ENCODE measurements around the gene PDE3A. TPM values are rescaled to one million over a fixed set of nuclear protein-coding genes. Genes with fewer than 3 reads are reported as not detected.

Gene PDE3A
- total RNA-seq, 1 donor, result 16.2 TPM

GRCh38 chr12:20576528-20576927 is 208.2 kb downstream of the PDE3A start:
- TF ChIP-seq CTCF (IDR thresholded peaks at IDR 0.05; ENCODE audit: insufficient read depth, low read length), result no peak
- H3K4me3 ChIP-seq (ENCODE audit: low read depth, low read length), result no peak overlapping the region
- no peak for DNase-seq (ENCODE audit: low read depth)

- H3K4me3 ChIP-seq (ENCODE audit: low read depth, low read length), result no peak overlapping the region
- no peak for TF ChIP-seq CTCF (IDR thresholded peaks at IDR 0.05; ENCODE audit: insufficient read depth, low read length)
- DNase-seq (ENCODE audit: low read depth), result no peak
Observed at GRCh38 chr12:20577054-20577453, 208.7 kb downstream of the PDE3A start.

- DNase-seq (ENCODE audit: low read depth), result no peak
- no peak overlapping the region for H3K4me3 ChIP-seq (ENCODE audit: low read depth, low read length)
- no peak for TF ChIP-seq CTCF (IDR thresholded peaks at IDR 0.05; ENCODE audit: insufficient read depth, low read length)
Observed at GRCh38 chr12:20578142-20578541, 209.8 kb downstream of the PDE3A start.

DNA sequence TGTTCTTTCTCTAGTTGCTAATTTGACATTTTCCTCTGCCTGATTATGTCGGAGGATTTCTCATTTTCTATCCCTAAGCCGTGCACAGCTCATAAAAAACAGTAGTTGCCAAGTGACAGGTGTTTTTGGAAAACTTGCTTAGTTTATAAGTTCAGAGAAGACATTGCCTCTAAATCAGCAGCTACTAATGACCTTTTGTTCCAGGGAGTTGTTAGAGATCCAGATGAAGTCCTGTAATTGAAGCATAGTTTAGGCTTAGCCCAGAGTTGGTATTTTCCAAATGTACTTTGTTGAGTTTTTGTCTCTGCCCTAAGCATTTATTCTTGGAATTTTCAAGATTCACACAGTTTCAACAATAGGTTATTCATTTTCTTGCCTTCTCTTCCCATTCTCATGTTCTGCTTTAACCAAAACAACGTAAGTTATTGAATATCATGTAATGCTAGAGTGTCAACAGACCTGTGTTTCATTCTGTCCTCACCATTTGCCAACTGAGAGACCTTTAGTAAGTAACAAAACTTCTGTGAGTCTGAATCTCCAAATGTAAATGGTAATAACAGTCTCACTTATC is 216.8 kb downstream of the PDE3A start:
- DNase-seq (ENCODE audit: low read depth), result no peak
- TF ChIP-seq CTCF (IDR thresholded peaks at IDR 0.05; ENCODE audit: insufficient read depth, low read length), result no peak
- H3K4me3 ChIP-seq (ENCODE audit: low read depth, low read length), result no peak overlapping the region

GRCh38 chr12:20585913-20586312 is 217.6 kb downstream of the PDE3A start:
- H3K4me3 ChIP-seq (ENCODE audit: low read depth, low read length), result no peak overlapping the region
- no peak for TF ChIP-seq CTCF (IDR thresholded peaks at IDR 0.05; ENCODE audit: insufficient read depth, low read length)
- no peak for DNase-seq (ENCODE audit: low read depth)

DNA sequence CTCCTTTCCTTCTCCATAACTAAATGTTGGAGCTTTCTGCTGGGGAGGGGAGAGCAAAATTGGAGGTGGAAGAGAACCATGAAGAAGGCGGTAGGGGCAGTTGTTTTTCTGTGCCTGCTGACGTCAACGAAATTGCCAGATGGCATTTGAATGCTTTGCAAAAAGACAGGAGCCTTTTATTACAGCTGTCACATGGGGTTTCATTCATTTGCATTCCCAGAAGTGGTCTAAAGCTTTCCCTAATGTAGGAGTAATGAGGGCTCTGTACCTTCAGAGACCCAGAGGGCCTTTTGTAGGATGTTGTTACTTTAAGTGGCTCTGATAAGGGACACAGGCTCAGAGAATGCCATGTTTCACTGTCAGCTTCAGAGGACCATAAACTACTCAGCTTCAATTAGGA is 219.7 kb downstream of the PDE3A start:
- no peak for DNase-seq (ENCODE audit: low read depth)

More for the DNA sequence above, 219.7 kb downstream of the PDE3A start:
- no peak for TF ChIP-seq CTCF (IDR thresholded peaks at IDR 0.05; ENCODE audit: insufficient read depth, low read length)
- H3K4me3 ChIP-seq (ENCODE audit: low read depth, low read length), result no peak overlapping the region

Data from fibroblast of the aortic adventitia (primary cell).